CD14-positive monocyte (primary cell): ENCODE results near the gene CREG2. TPM values are rescaled to one million over a fixed set of nuclear protein-coding genes. Genes with fewer than 3 reads are reported as not detected.

Experiments used
- DNase-seq, 3 donors: peaks; one replicate each; pipeline ENCODE4 v3.0.0-alpha.2; 2011 to 2022
- H2AFZ ChIP-seq: 2 replicates; pipeline ENCODE4 v1.6.0; 2012; ENCODE audit warnings: mild to moderate bottlenecking, low read depth, low read length, inconsistent platforms; ENCODE audit not compliant: insufficient read depth, poor library complexity, severe bottlenecking
- H3K27ac ChIP-seq, 2 donors: 1 replicate in 1 of 2; 2 replicates in 1 of 2; pipeline ENCODE4 v1.5.1; 2012 to 2013; ENCODE audit warnings: low read length in 2 of 2, control low read depth in 1 of 2, inconsistent platforms in 1 of 2, low read depth in 1 of 2, mild to moderate bottlenecking in 1 of 2
- H3K27me3 ChIP-seq, 2 donors: one replicate each; pipeline versions ENCODE4 v1.6.0 to v1.6.1; 2011 to 2013; ENCODE audit warnings: low read length in 2 of 2; ENCODE audit not compliant: control insufficient read depth in 2 of 2, insufficient read depth in 2 of 2
- H3K36me3 ChIP-seq, 2 donors: replicated peaks in 1 of 2; 1 replicate in 1 of 2; 2 replicates in 1 of 2; pipeline versions ENCODE4 v1.5.1 to v1.6.1; 2012 to 2013; ENCODE audit warnings: low read length in 2 of 2, control low read depth in 1 of 2, inconsistent platforms in 1 of 2, mild to moderate bottlenecking in 1 of 2; ENCODE audit not compliant: insufficient read depth in 2 of 2, control insufficient read depth in 1 of 2
- H3K4me1 ChIP-seq, 2 donors: 1 replicate in 1 of 2; 2 replicates in 1 of 2; pipeline versions ENCODE4 v1.5.1 to v1.6.1; 2012 to 2013; ENCODE audit warnings: low read length in 2 of 2, control low read depth in 1 of 2, inconsistent platforms in 1 of 2, mild to moderate bottlenecking in 1 of 2, moderate library complexity in 1 of 2; ENCODE audit not compliant: insufficient read depth in 2 of 2, control insufficient read depth in 1 of 2
- H3K4me2 ChIP-seq: replicated peaks from 2 replicates; pipeline ENCODE3; 2012; ENCODE audit warnings: low read length, moderate library complexity, mild to moderate bottlenecking; ENCODE audit not compliant: poor library complexity, severe bottlenecking; ENCODE audit errors: extremely low read depth
- H3K4me3 ChIP-seq, 3 experiments: fragments of 200-600 bp in 1 of 3; sonication (generic) in 1 of 3; replicated peaks in 1 of 3; 1 replicate in 2 of 3; 2 replicates in 1 of 3; pipeline ENCODE4 v1.5.1; 2011 to 2013; ENCODE audit warnings: low read length in 3 of 3, mild to moderate bottlenecking in 3 of 3, control low read depth in 2 of 3, low read depth in 2 of 3, inconsistent platforms in 1 of 3, moderate library complexity in 1 of 3
- H3K79me2 ChIP-seq: 2 replicates; pipeline ENCODE4 v1.6.0; 2012; ENCODE audit warnings: mild to moderate bottlenecking, control low read depth, inconsistent platforms, low read length, moderate library complexity; ENCODE audit not compliant: insufficient read depth
- H3K9ac ChIP-seq: 2 replicates; pipeline ENCODE4 v1.6.0; 2017; ENCODE audit warnings: low read length, mild to moderate bottlenecking; ENCODE audit not compliant: insufficient read depth, poor library complexity, severe bottlenecking
- H3K9me3 ChIP-seq, 2 donors: replicated peaks in 1 of 2; 1 replicate in 1 of 2; 2 replicates in 1 of 2; pipeline versions ENCODE4 v1.5.1 to v1.6.1; 2012 to 2013; ENCODE audit warnings: low read length in 2 of 2, control low read depth in 1 of 2; ENCODE audit not compliant: control insufficient read depth in 1 of 2, insufficient read depth in 1 of 2
- H4K20me1 ChIP-seq: 2 replicates; pipeline ENCODE4 v1.6.0; 2012; ENCODE audit warnings: mild to moderate bottlenecking, low read length, control low read depth, moderate library complexity; ENCODE audit not compliant: insufficient read depth
- H3K27ac Mint-ChIP-seq, 7 donors: one replicate each; pipeline ENCODE4 v1.8.0; 2020; ENCODE audit warnings: mild to moderate bottlenecking in 7 of 7, mixed read lengths in 7 of 7, moderate library complexity in 6 of 7, inconsistent platforms in 2 of 7
- H3K27me3 Mint-ChIP-seq, 3 donors: one replicate each; pipeline ENCODE4 v1.8.0; 2021 to 2022; ENCODE audit warnings: low read depth in 3 of 3, mild to moderate bottlenecking in 3 of 3, mixed read lengths in 3 of 3, moderate library complexity in 3 of 3, inconsistent platforms in 1 of 3
- H3K36me3 Mint-ChIP-seq, 2 donors: one replicate each; pipeline ENCODE4 v1.8.0; 2020; ENCODE audit warnings: mixed read lengths in 2 of 2, inconsistent platforms in 1 of 2, mild to moderate bottlenecking in 1 of 2
- H3K4me1 Mint-ChIP-seq: one replicate; pipeline ENCODE4 v1.8.0; 2020; ENCODE audit warnings: mild to moderate bottlenecking, mixed read lengths
- H3K4me3 Mint-ChIP-seq, 2 donors: one replicate each; pipeline ENCODE4 v1.8.0; 2020; ENCODE audit warnings: mild to moderate bottlenecking in 2 of 2, mixed read lengths in 2 of 2, moderate library complexity in 1 of 2
- H3K9me3 Mint-ChIP-seq, 7 donors: one replicate each; pipeline ENCODE4 v1.8.0; 2020 to 2022; ENCODE audit warnings: mixed read lengths in 7 of 7, mild to moderate bottlenecking in 6 of 7, moderate library complexity in 6 of 7, inconsistent platforms in 2 of 7
- CTCF ChIP-seq: fragments of 200-600 bp; IDR thresholded peaks from one replicate; pipeline ENCODE4 v1.8.0; 2022; ENCODE audit warnings: antibody characterized with exemption, mild to moderate bottlenecking
- WGBS: methylation state at CpG from one replicate; pipeline ENCODE4 v1.1.5; 2013; ENCODE audit warnings: missing lambda C conversion rate; ENCODE audit not compliant: insufficient coverage; 5-methylcytosine and 5-hydroxymethylcytosine counted together
- intact Hi-C, 2 donors: fragments of 100-400 bp; cut with micrococcal nuclease; formaldehyde crosslinking; loops; one replicate each; pipeline versions ENCODE4 v1.15.0 to v1.15.1; 2023
- polyA plus RNA-seq, 3 donors: library from polyadenylated mRNA; depleted of rRNA in 1 of 3; unstranded in 2 of 3; stranded (reverse) in 1 of 3; fragments of 300-500 nt in 2 of 3; fragments of >200 nt in 1 of 3; fragmentation: Illumina TruSeq in 2 of 3; gene quantifications; 1 replicate in 2 of 3; 2 replicates in 1 of 3; pipeline ENCODE4 v1.2.3, GENCODE V29; 2012 to 2021

CREG2 gene
- polyA plus RNA-seq, 3 donors = not detected

GRCh38 chr2:101351207-101351606 lies 36.1 kb downstream of the CREG2 start:
- Mint-ChIP-seq H3K4me1 (peaks cover 11% of the 10 kb centered on the region), H3K9me3 (peaks cover 0 to 2% (median 0%) of the 10 kb centered on the region in 7 donors), H3K27ac (no peak overlapping the region), H3K4me3 (no peak overlapping the region), H3K27me3 (peaks cover 0 to 3% (median 0%) of the 10 kb centered on the region in 3 donors), H3K36me3 (no peaks in the 10 kb centered on the region)
- intact Hi-C loops = no loop called here
- no peak for TF ChIP-seq CTCF
- no peak overlapping the region for H3K4me3 ChIP-seq
- H3K36me3 ChIP-seq = no peaks in the 10 kb centered on the region
- H3K79me2 ChIP-seq = no peaks in the 10 kb centered on the region
- no peak overlapping the region for H3K9ac ChIP-seq
- no peak for DNase-seq
- H3K27me3 ChIP-seq = no peaks in the 10 kb centered on the region
- no peaks in the 10 kb centered on the region for H3K9me3 ChIP-seq
- no peaks in the 10 kb centered on the region for H4K20me1 ChIP-seq
- 90% methylated on average over 5 of the region's 7 CpGs for WGBS
- no peak overlapping the region for H3K27ac ChIP-seq
- no peak overlapping the region for H3K4me2 ChIP-seq
- H3K4me1 ChIP-seq = no peaks in the 10 kb centered on the region
- H2AFZ ChIP-seq = no peak overlapping the region

- Histone ChIP-seq H3K36me3 (no peaks in the 10 kb centered on the region), H3K9ac (no peak overlapping the region), H3K79me2 (no peaks in the 10 kb centered on the region), H3K4me3 (no peak overlapping the region), H3K4me2 (no peak overlapping the region), H2AFZ (no peak overlapping the region), H3K4me1 (no peaks in the 10 kb centered on the region), H3K27ac (no peak overlapping the region), H4K20me1 (no peaks in the 10 kb centered on the region), H3K27me3 (no peaks in the 10 kb centered on the region), H3K9me3 (no peaks in the 10 kb centered on the region)
- 73% methylated on average over 5 of the region's 7 CpGs for WGBS
- H3K27ac Mint-ChIP-seq = no peak overlapping the region
- H3K36me3 Mint-ChIP-seq = no peaks in the 10 kb centered on the region
- H3K4me3 Mint-ChIP-seq = no peak overlapping the region
- intact Hi-C loops = loop anchor here in 1 of 2 donors (5.0 to 10.0 kb wide), 3 partner anchors 55 to 482 kb away; no protein-coding TSS in a partner anchor
- peaks cover 11% of the 10 kb centered on the region for H3K4me1 Mint-ChIP-seq
- peak; percentile 26 for TF ChIP-seq CTCF
- H3K27me3 Mint-ChIP-seq = peaks cover 0 to 1% (median 0%) of the 10 kb centered on the region in 3 donors
- H3K9me3 Mint-ChIP-seq = peaks cover 0 to 2% (median 0%) of the 10 kb centered on the region in 7 donors
- DNase-seq = peak in 2 of 3 donors; percentile 25 to 43
Measured at GRCh38 chr2:101349893-101350662, 37.2 kb downstream of the CREG2 start.
